Right lung (tissue), 5 donors: ENCODE measurements around the gene SEC14L1. TPM values are rescaled to one million over a fixed set of nuclear protein-coding genes. Genes with fewer than 3 reads are reported as not detected.

ENCODE experiments used
- DNase-seq, 2 donors: peaks; one replicate each; pipeline ENCODE4 v3.0.0-alpha.2; 2013
- polyA plus RNA-seq, 5 donors: library from polyadenylated mRNA; unstranded; fragments of 120-200 nt; gene quantifications; one replicate each; pipeline versions ENCODE4 v1.2.1 to v1.2.3, GENCODE V29; 2013; ENCODE audit warnings: inconsistent platforms in 1 of 5, low replicate concordance in 1 of 5; ENCODE audit not compliant: insufficient read length in 5 of 5, insufficient read depth in 1 of 5

SEC14L1 gene
- polyA plus RNA-seq, 5 donors: 78.0 to 93.8 (median 81.1) TPM

- no peak for DNase-seq
These were observed 20.2 kb downstream of the SEC14L1 start for GRCh38 chr17:77160875-77161530.

- no peak for DNase-seq
These were observed 21.2 kb downstream of the SEC14L1 start for GRCh38 chr17:77161953-77162352.

DNA sequence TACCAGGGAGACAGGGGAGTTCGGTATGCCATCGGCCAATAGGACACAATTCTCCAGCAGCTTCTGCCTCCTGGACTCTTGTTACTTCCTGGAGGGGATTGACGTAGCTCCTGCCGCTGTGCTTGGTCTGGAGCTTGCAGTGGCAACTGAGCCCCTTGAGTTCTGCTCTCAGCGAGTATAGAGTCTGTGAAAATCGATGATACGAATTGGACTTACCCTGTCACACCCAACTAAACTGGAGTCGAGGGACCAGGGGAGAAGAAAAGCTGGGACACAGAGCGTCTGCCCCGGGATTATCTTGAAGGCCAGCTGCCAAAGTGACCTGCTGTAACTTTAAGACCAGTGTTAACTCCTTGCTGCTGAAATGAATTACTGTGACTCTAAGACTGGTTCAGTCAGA lies 22.2 kb downstream of the SEC14L1 start:
- DNase-seq: no peak

- no peak for DNase-seq
These were observed 22.9 kb downstream of the SEC14L1 start for GRCh38 chr17:77163511-77164280.

GRCh38 chr17:77164483-77165091 lies 23.8 kb downstream of the SEC14L1 start:
- DNase-seq: no peak

- DNase-seq: no peak
These were observed 24.8 kb downstream of the SEC14L1 start for GRCh38 chr17:77165577-77165976.

- DNase-seq: no peak
These were observed 26.9 kb downstream of the SEC14L1 start for GRCh38 chr17:77167472-77168306.

DNA sequence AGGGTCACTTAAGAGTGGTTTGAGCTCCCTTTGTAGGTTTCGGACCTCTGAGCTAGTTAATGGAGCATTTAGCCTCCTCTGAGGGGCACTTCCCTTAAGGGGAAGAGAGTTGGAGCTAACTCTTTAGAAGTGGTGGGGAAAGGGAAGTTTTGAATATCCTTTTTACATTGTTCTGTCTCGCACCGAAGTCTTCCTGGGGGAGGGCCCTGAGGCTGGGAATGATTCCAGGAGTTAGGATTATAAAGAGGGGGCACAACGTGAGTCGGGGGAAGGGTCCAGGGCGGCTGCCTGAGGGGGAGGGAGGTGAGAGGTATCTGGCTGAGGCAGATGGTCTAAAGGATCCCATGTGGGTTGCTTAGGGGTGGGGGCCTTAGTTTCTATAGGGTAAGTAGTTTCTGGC lies 32.3 kb downstream of the SEC14L1 start:
- no peak for DNase-seq

- DNase-seq: no peak
These were observed 34.3 kb downstream of the SEC14L1 start for GRCh38 chr17:77174928-77175661.

GRCh38 chr17:77177002-77177741 lies 36.4 kb downstream of the SEC14L1 start:
- no peak for DNase-seq

GRCh38 chr17:77178050-77178449 lies 37.3 kb downstream of the SEC14L1 start:
- DNase-seq: no peak

GRCh38 chr17:77178563-77178962 lies 37.8 kb downstream of the SEC14L1 start:
- no peak for DNase-seq

DNA sequence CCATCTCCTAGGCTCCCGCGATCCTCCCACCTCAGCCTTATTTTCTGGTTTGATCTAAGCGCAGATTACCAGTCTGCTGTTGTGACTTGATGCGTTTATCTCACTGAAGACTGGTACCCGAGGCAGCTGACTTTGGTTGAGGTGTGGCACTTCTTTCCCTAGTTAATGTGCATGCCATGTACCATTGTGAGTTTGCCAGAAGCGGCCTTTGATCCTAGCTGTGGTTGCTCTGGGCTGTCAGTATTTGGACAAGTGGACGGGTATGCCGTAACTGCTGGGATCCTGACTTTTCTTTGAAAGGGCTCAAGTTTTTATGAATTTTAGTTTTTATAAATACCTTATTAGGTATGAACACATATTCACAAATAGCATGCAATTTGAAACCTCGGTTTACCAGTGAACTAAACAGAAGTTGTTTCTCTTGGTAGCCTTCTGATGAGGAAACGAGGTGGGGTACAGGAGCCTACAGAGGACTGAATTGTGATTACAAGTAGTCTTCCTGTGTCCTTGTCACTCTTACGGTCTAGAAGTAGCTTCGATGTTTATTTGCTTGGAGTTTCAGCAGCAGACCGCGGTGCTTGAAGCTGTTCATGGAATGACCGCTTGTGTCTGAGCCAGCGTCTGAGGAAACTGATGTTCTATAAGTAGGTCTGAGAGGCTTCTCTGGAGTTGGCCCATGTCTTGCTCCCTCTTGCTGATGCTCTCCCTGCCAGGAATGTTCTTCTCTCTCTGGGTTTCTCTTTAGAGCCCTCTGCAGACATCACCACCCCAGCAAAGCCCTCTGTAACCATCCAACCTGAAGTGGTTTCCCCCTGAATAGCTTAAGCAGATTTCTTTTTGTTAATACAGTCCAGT lies 40.0 kb downstream of the SEC14L1 start:
- no peak for DNase-seq

DNA sequence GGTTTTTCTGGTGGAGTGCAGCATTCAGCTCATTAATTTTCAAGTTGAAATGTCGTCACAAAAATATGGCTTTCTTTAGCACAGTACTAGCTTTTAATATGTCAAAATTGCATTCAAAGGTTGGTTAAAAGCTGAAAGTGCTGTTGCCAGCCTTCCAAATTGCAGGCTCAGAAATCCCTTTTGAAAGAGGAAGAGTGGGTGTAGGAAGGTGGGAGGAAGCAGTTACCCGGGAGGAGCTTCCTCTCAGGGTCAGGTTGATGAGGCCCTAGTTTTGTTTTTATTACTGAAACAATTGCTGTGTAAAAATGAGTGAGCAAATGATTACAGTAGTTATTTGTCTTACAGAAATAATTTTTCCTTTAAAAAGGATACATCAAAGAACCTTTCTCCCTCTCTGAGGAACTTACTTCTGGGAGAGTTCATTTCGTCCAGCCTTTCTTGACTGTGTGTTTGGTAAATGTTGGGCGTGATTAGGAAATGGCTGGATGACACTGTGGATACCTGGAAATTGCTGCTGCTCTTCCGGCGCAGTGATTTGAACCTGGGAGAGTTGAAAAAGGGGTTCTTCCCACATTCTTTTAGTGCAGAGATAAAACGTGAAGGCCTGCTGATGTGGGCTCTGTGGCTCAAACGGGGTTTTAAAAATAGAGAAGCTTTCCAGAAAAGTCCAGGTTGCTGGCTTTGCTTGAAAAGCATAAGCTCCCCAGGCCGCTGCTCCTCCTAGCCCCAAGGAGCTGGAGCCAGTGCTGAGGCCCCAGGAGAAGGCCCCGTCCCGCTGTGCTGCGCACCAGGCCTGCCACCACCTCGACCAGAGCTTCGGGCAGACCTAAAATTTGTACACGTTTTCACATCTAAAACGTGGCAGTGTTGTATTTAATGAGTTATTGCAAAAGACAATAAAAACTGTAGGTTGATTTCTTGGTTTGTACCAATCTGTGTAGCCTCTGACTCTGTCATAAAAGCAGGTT lies 41.7 kb downstream of the SEC14L1 start:
- no peak for DNase-seq

GRCh38 chr17:77184474-77184873 lies 43.7 kb downstream of the SEC14L1 start:
- no peak for DNase-seq

DNA sequence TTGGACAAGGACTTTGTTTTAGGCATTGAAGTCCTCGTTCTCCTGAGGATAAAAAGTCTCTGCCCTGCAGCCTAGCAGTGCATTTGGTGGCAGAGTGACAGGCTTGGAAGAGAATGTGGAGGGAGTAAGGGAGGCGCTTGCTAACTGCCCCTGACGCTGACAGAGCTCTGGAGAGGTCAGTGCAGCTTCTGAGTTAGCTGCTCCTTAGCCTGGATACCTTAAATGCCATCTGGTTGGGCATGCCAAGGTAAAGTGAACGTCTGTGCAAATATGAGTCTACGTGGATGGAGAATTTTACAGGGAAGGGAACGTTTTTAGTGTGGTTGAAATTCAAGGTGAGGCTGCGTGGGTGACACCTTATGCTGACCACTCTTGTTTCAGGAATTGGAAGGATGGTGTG lies 44.4 kb downstream of the SEC14L1 start:
- no peak for DNase-seq

DNA sequence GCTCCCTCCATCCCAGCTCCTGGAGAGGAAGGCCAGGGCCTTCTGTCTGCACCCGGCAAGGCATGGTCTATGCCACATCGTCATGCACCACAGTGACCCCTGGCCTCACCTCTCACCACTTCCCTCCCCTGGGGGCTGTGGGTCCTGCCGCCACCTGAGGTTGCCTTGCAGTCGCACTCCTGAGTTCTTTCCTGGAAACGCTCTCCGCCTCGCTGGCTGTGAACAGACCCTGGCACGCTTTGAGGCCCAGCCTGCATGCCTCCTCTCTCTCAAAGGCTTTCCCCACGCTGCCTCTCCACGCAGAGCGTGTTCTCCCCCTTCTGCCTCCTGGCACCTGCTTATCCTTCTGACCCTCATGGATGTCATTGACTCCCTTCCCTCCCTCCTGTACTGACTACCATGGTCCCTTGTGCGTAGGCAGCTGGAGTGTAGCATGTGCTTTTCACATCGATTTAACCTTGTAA lies 45.4 kb downstream of the SEC14L1 start:
- no peak for DNase-seq
